Stimulated activated CD4-positive, alpha-beta T cell treated with anti-CD3 and anti-CD28 coated beads, Interleukin-2, amount 100 ng/mL, for 48 hours (primary cell): ENCODE results near the gene TRIM68.
A peak's percentile ranks its signal among the peaks of the same experiment; 100 is the strongest.

Experiments
- DNase-seq, 2 donors: peaks; one replicate each; pipeline ENCODE4 v3.0.0-alpha.2; 2020

The TRIM68 gene, protein sequence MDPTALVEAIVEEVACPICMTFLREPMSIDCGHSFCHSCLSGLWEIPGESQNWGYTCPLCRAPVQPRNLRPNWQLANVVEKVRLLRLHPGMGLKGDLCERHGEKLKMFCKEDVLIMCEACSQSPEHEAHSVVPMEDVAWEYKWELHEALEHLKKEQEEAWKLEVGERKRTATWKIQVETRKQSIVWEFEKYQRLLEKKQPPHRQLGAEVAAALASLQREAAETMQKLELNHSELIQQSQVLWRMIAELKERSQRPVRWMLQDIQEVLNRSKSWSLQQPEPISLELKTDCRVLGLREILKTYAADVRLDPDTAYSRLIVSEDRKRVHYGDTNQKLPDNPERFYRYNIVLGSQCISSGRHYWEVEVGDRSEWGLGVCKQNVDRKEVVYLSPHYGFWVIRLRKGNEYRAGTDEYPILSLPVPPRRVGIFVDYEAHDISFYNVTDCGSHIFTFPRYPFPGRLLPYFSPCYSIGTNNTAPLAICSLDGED

DNA sequence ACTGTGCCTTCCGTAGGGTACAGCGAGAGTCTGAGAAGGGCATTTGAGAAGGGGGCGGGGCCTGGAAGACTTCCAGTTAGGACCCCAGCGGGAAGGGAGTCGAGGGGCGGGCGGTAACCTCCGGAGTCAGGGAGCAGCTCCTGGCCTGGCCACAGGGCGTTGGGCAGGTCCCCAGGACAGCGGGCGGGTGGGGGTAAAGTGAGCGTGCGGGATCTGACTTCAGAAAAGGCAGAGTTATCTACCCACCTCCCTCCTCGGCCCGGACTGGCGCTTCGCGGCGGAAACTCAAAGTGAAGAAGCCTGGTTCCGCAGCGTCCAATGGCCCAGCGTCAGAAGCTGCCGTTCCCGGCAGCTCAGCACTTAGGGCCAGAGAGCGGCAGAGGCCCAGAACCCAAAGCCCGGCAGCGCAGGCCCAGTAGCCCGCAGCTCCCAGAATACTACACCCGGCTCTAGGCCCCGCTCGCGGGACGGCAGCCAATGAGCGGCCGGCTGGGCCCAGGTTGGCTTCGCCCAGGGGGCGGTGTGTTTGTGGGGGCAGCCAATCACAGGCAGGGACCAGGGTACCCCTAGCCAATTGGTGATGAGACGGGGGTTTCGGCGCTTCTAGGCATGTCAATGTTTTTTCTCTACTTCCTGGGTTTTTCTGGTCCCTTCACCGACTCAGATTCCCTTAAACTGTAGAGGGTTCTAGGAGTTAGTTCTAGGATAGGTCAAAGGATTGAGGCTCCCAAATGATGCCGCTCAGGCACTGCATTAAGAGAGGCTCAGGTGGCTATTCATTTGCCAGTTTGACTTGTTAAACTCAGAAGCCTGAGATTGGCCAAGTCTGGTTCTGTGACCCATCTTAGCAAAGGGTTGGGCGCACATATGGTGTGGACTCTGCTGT lies at the start of gene TRIM68:
Gene TRIM68 (minus strand): TSS at position 451 of the 886 bp plus-strand sequence. CDS start 2,727 bp downstream, outside the sequence.
- DNase-seq = peak; percentile 87 to 89

DNA sequence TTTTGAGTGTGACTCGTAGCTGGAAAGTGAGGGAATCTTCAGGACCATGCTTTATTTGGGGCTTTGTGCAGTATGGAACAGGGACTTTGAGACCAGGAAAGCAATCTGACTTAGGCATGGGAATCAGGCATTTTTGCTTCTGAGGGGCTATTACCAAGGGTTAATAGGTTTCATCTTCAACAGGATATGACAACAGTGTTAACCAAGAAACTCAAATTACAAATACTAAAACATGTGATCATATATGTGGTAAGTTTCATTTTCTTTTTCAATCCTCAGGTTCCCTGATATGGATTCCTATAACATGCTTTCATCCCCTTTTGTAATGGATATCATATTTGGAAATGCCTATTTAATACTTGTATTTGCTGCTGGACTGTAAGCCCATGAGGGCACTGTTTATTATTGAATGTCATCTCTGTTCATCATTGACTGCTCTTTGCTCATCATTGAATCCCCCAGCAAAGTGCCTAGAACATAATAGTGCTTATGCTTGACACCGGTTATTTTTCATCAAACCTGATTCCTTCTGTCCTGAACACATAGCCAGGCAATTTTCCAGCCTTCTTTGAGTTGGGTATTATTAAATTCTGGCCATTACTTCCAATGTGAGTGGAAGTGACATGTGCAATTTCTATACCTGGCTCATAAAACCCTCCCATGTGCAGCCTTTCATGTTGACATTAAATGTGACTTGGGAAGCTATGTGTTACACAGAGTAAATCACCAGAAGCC lies 46.8 kb upstream of the TRIM68 start:
- no peak for DNase-seq

DNA sequence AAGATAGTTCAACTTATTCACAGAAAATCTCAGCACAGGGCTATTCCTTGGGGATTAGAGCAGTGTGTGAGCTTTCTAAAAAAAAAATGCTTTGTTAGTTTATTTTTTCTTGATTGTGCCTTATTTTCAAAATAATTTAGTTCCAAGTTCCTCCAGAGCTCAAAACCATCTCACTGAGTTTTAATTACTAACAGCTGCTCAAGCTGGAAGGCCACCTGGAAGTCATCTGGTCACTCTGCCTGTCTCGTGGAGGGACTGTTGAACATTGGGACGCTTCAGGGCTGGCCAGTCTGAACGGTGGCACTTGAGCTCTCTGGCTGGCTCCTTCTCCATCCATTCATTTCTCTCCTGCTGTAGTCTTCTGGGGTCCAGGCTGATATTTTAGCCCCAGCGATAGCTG lies 39.7 kb upstream of the TRIM68 start:
- no peak for DNase-seq

DNA sequence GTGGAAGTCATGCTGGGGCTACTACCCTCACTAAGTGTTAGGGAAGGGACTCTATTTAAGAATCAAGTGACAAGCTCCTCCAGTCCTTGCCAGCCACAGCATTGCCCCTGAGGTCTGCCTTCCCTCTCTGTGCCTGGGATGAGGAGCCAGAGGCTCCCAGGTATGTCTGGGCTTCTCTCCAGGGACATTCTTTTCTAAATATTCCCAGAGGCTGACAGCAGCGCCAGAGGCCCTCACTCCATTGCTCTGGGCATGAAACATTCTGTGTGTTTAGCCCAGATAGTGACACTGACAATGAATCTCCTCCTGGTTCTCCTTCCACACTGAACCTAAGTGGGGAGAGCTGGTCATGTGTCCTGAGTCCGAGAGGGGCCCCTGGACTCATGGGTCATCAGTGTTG lies 37.9 kb upstream of the TRIM68 start:
- no peak for DNase-seq

DNA sequence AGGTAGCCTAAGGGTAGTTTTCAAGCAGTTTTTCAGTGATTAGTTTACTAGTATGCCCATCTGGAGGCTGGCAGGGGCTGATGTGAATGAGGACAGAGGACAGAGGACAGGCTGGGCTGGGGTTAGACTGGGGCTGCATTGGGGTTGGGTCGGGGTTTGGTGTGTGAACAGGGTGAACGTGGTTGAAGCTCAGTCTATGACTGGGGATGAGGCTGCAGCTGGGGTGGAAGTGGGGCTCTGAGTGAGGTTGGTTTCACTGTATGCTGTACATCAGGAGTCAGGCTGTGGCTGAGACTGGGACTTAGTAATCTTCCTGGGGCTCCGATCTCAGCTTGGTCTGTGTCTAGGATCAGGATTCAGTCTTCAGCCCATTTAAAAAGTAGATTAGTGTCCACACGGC lies 36.2 kb upstream of the TRIM68 start:
- no peak for DNase-seq

DNA sequence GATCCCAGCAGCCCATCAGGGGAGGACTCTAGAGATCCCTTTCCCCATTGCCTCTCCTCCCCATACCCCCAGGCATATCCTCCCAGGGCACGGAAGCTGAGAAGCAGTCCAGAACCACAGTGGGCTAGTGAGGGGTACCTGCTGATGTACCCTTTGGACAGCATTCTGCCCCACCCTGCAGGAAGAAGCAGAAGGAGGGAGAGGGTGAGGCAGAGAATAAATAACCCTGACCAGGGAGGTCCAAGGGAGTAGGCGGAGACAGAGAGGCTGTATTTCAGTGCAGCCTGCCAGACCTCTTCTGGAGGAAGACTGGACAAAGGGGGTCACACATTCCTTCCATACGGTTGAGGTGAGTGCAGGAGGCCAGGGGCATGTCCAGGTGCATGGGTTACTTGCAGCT lies 35.7 kb upstream of the TRIM68 start, which contains the start of gene OR51E1:
Gene OR51E1 (plus strand): TSS at position 301 of the 400 bp plus-strand sequence. CDS start 8,545 bp downstream, outside the sequence.
- DNase-seq = no peak

DNA sequence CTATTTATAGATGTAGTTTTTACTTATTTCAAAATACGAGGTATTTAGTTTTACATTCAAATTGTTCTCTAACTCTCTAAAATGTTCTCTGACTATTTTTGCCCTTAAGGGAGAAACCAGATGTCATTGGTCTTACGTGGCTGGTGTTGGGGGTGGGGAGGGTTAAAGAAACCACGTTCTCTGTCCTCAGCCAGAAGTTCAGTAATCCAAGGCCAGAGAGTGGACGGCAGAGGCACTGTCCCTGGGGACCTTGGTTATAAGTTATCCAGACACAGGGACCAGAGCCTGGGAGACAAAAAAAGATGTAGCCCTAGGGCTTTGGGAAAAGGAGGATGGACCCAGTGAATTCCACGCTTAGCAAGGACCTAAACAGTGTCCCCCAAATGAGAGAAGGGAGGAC lies 35.0 kb upstream of the TRIM68 start:
- DNase-seq = no peak

DNA sequence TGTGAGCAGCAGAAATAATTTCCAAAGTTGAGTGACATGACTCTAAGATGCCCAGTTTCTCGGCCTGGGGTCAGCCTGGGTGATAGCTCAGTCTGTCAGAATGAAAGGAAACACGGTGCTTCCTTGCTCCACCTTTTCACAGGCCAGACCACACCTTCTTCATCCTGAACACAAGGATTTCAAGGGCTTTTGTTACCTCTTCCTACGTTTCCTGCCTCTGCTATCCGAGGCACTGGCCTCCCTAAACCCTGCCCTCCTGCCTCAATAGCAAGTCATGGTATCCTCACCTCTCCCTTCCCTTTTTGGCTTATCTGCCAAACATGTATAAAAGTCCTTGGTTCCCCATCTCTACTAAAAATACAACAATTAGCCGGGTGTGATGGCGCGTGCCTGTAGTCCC lies 34.0 kb upstream of the TRIM68 start:
- no peak for DNase-seq

DNA sequence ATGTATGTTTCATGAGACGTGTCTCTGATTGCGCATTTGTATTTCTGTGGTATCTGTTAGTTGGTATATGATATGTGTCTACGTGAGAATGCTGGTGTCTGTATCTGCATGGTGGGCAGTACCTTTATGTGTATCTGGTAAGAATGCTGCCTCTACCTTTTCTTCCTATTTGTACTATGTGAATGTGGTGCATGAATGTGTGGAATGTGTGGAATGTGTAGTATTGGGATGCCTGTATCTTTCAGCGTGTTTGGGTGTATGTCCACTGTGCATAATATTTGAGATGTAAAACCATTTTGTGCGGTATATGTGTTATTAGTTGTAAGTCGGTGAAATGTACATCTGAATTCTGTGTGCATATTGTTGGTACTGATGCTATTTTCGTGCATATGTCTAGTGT lies 33.5 kb upstream of the TRIM68 start:
- no peak for DNase-seq

DNA sequence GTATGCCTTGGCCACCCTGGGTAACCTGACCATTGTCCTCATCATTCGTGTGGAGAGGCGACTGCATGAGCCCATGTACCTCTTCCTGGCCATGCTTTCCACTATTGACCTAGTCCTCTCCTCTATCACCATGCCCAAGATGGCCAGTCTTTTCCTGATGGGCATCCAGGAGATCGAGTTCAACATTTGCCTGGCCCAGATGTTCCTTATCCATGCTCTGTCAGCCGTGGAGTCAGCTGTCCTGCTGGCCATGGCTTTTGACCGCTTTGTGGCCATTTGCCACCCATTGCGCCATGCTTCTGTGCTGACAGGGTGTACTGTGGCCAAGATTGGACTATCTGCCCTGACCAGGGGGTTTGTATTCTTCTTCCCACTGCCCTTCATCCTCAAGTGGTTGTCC lies 31.9 kb upstream of the TRIM68 start:
- DNase-seq = no peak

DNA sequence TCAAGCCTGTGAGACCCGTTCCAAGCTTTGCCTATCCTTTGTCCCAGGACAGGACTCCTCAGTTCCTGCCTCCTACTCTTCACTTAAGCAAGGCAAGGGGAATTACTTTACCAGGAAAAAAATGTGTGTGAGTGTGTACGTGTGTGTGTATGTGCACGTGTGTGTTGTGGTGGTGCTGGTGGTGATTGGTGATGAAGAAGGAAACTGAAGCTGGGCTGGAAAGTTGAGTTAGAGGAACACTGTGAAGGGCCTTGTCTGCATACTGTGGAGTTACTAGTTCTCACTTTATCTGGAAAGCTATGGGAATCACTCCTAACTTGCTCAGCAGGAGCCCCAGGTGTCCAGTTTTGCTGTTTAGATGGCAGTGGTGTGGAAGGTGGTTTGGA lies 29.6 kb upstream of the TRIM68 start:
- no peak for DNase-seq

DNA sequence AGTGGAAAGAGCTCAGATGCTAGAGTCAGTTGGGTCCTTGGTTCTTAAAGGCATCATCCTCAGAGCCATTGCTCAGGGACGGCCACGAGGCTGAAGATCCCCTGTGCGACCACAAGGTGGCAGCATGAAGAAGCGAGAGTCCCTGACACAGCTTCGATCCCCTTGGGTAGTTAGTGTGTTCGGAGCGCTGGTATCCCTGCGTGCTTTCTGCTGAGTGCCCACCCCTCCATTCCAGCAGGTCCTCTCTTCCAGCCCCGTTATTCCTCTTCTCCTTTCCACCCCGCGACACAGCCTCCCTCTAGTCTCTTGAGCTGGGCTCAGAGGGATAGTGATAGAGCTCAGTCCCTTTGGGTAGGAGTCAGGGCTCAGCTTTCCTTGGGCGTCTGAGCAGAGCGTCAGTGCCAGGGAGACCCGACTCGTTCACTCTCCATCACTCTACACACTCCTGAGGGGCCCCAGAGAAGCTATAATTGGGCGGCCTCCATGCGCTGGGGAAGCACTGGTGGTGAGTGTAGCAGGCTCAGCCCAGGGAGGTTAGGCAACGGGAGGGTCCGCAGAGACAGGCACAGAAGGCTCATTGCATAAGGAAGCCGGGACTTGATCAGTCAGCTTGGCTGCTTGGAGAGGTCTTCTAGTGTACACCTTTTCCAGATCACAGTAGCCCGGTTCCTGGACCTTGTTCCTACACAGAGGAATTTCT lies 29.1 kb upstream of the TRIM68 start, which contains the start of gene OR51D1:
Gene OR51D1 (plus strand): TSS at position 516 of the 700 bp plus-strand sequence. CDS start 2,314 bp downstream, outside the sequence.
- peak; percentile 66 to 68 for DNase-seq

DNA sequence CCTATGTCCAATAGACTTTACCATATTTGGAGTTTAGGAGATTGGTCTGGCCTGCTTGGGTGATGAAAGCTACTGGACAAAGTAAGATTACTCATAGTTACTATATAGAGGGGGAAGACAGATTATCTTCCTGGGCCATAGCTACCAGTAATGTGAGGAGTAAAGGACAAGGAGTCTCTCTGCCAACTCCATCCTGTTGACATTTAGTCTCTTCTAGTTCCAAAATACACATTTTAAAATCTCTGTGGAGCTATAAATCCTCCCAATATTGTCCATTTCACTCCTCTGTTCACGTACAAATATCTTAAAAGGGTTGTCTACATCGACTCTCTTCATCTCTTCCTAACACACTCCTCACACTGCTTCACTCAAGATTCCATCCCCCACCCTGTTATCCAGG lies 28.1 kb upstream of the TRIM68 start:
- DNase-seq = no peak

DNA sequence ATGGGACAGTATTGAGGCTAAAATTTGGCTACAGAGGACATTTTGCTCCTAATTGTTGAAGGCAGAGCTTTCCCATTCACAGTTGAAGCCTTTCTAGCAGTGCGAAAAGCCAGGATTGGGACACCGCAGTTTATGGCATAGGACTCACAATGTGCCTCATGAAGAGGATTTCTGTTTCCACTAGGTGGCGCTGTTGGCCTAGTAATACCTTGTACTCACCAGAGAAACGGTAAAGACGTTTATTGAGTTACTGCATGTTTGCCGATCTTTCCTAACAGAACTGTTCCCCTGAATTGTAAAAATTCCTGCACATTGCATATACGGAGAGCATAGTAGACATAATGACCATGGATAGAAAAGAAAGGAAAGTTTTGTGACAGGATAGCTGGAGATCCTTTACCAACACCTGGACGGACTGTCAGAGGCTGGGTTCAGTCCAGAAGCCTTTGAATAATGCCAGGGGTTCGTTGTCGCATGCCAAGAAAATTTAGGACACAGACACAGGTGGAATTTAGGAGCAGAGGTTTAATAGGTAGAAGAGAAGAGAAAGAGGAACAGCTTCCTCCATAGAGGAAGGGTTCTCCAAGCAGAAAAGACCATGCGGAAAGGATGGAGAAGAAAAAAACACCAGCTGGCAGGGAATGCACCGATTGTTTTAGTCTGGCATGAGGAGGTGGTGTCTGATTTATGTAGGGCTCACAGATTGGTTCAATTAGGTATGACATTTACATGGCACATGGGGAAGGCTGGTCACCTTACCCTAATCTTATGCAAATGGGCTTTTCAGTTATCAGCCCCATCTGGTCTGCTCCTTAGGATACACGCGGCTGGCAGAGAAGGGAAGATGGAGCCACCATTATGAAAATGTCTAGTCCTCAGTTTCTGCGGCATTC lies 18.4 kb upstream of the TRIM68 start:
- peak; percentile 55 to 61 for DNase-seq

DNA sequence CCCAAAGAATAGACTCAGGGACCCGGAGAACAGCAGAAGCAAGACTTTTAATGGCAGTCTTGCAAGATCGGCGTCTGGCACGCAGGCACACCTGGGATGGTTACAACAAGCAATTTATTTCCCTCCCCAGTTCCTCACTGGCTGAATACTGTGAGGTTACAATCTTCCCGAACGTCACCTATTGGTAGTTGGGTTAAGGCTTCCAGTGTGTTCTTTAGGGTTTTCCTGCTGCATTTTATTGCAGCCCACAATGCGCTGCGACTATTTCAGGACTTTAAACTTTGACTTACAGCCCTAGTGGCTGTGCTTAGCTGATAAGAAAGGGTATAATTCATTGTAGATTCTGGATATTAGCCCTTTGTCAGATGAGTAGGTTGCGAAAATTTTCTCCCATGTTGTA lies 11.5 kb upstream of the TRIM68 start:
- DNase-seq = no peak

DNA sequence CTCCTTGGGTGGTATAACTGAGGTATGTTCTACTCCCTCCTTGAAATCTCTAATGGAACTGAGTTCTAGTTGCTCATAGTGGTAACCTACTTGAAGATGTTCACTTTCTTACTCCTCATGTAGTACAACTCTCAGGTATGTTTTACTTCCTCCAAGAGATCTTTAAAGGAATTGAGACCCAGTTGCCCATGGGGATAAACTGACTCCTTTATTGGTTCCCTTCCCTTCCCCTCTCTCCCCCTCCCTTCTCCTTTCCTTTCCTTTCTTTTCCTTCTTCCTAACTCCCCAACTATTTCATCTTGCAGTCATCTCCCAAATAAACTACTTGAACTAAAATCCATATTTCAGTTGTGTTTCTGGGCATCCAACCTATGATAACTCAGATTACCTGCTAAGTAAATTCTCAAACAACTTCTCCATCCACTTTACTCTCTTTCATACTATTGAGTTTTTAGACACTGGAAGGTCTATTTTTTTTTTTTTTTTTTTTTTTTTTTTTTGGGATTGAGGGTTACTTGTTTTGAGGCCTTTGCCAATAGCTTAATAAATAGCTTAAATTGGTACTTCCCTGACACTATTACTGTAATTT lies 7.9 kb upstream of the TRIM68 start:
- no peak for DNase-seq

DNA sequence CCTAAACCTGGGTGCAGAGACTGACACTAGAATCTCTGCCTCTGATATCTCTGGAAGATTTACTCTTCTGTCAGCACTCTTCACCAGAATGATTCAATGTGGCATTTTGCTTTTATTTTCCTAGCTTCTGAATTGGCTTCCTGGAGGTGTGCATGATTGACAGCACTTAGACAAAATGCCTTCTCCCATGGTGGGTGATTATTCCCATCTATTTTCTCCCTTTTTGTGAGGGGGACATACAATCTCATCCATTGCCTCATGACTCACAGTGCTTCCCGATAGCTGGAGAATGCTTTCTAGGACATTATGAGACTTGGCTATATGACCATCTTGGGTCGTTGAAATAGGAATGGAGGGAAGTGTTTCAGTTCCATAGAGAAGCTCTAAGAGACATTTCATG lies 4.0 kb upstream of the TRIM68 start:
- DNase-seq = no peak

DNA sequence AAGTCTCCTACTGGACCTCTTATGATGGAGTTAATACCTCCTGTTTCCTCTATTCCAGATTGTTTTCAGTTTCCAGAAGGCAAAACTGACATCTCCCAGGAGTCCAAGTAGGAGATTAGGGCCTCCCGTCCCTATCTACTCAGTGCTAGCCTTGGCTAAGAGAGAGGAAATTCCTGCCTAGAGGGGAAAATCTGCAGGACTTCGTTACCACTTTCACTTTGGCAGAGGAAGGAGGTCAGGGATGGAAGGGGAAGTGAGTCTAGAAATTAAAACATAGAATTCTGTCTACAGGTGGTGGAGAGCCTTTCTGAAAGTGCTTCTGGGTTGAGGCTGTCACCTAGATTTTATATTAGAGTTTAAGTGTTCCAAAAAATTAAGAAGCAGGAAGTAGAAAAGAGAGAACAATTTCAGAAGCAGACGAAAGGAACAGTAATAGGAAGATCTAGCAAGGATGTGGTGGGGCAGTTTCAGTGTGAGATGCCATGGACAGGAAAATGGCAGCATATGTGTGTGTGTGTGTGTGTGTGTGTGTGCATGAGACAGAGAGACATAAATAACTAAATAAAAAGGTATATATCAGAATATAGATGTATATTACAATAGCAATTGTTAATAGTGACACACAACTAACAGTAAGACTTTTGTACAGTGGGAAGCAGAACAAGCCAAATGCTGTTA lies 2.4 kb upstream of the TRIM68 start:
- DNase-seq = no peak

DNA sequence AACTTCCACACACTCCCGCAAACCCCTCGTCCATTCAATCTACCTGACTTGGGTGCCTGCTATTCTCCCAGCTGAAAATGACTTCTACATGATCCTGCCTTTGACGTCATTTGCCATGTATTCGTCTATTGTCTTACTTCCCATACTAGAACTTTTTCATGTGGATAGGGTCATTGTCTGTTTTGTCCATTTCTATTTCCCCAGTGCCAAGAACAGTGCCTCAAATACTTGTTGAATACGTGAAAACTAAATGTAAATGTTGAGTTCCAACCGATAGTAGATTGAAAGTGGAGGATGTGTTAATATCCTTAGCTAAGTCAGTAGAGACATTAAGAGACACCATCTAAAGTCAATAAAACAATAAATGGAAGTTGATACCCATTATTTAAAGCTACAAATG lies 935 bp downstream of the TRIM68 start:
- DNase-seq = no peak
